ENCODE measurements around the gene STK32B.

Gene STK32B

GRCh38 chr4:5084911-5085475 lies 33.7 kb downstream of the STK32B start:
- Histone ChIP-seq H3K4me3 (ENCODE audit: low read depth in 1 of 2, low read length in 2 of 2) (no peak overlapping the region), H3K27ac (ENCODE audit: low read depth, low read length) (no peak overlapping the region), H3K9me3 (ENCODE audit: control insufficient read depth in 1 of 2, low read length in 2 of 2) (peaks cover 7 to 8% of the 10 kb centered on the region in 2 donors)

GRCh38 chr4:5086535-5086934 lies 35.3 kb downstream of the STK32B start:
- H3K4me1 ChIP-seq (ENCODE audit: control insufficient read depth in 1 of 2, insufficient read depth in 2 of 2, low read length in 2 of 2): no peaks in the 10 kb centered on the region
- peaks cover 7 to 8% of the 10 kb centered on the region in 2 donors for H3K9me3 ChIP-seq (ENCODE audit: control insufficient read depth in 1 of 2, low read length in 2 of 2)
- no peaks in the 10 kb centered on the region for H3K36me3 ChIP-seq (ENCODE audit: control insufficient read depth in 1 of 2, insufficient read depth in 2 of 2, low read length in 2 of 2)
- no peak overlapping the region for H3K27ac ChIP-seq (ENCODE audit: low read depth, low read length)
- no peak overlapping the region for H3K4me3 ChIP-seq (ENCODE audit: low read depth in 1 of 2, low read length in 2 of 2)
- H3K27me3 ChIP-seq (ENCODE audit: control insufficient read depth in 1 of 2, insufficient read depth in 2 of 2, low read length in 2 of 2): no peaks in the 10 kb centered on the region
- no peak overlapping the region for H3K9ac ChIP-seq (ENCODE audit: low read depth in 1 of 2, low read length in 2 of 2)

More at GRCh38 chr4:5084911-5085475, 33.7 kb downstream of the STK32B start:
- Histone ChIP-seq H3K27me3 (ENCODE audit: control insufficient read depth in 1 of 2, insufficient read depth in 2 of 2, low read length in 2 of 2) (no peaks in the 10 kb centered on the region), H3K36me3 (ENCODE audit: control insufficient read depth in 1 of 2, insufficient read depth in 2 of 2, low read length in 2 of 2) (no peaks in the 10 kb centered on the region), H3K9ac (ENCODE audit: low read depth in 1 of 2, low read length in 2 of 2) (no peak overlapping the region), H3K4me1 (ENCODE audit: control insufficient read depth in 1 of 2, insufficient read depth in 2 of 2, low read length in 2 of 2) (no peaks in the 10 kb centered on the region)

- Histone ChIP-seq H3K27me3 (ENCODE audit: control insufficient read depth in 1 of 2, insufficient read depth in 2 of 2, low read length in 2 of 2) (no peaks in the 10 kb centered on the region), H3K4me1 (ENCODE audit: control insufficient read depth in 1 of 2, insufficient read depth in 2 of 2, low read length in 2 of 2) (no peaks in the 10 kb centered on the region), H3K27ac (ENCODE audit: low read depth, low read length) (no peak overlapping the region), H3K4me3 (ENCODE audit: low read depth in 1 of 2, low read length in 2 of 2) (no peak overlapping the region), H3K9ac (ENCODE audit: low read depth in 1 of 2, low read length in 2 of 2) (no peak overlapping the region), H3K9me3 (ENCODE audit: control insufficient read depth in 1 of 2, low read length in 2 of 2) (peaks cover 0 to 4% of the 10 kb centered on the region in 2 donors), H3K36me3 (ENCODE audit: control insufficient read depth in 1 of 2, insufficient read depth in 2 of 2, low read length in 2 of 2) (no peaks in the 10 kb centered on the region)
Measured at GRCh38 chr4:5096261-5096660, 45.0 kb downstream of the STK32B start.

GRCh38 chr4:5098176-5098575 lies 46.9 kb downstream of the STK32B start:
- H3K4me3 ChIP-seq (ENCODE audit: low read depth in 1 of 2, low read length in 2 of 2): no peak overlapping the region
- no peaks in the 10 kb centered on the region for H3K27me3 ChIP-seq (ENCODE audit: control insufficient read depth in 1 of 2, insufficient read depth in 2 of 2, low read length in 2 of 2)
- H3K36me3 ChIP-seq (ENCODE audit: control insufficient read depth in 1 of 2, insufficient read depth in 2 of 2, low read length in 2 of 2): no peaks in the 10 kb centered on the region
- H3K9me3 ChIP-seq (ENCODE audit: control insufficient read depth in 1 of 2, low read length in 2 of 2): peaks cover 0 to 4% of the 10 kb centered on the region in 2 donors
- no peak overlapping the region for H3K27ac ChIP-seq (ENCODE audit: low read depth, low read length)
- no peak overlapping the region for H3K9ac ChIP-seq (ENCODE audit: low read depth in 1 of 2, low read length in 2 of 2)
- H3K4me1 ChIP-seq (ENCODE audit: control insufficient read depth in 1 of 2, insufficient read depth in 2 of 2, low read length in 2 of 2): no peaks in the 10 kb centered on the region

- no peak overlapping the region for H3K27ac ChIP-seq (ENCODE audit: low read depth, low read length)
- H3K36me3 ChIP-seq (ENCODE audit: control insufficient read depth in 1 of 2, insufficient read depth in 2 of 2, low read length in 2 of 2): no peaks in the 10 kb centered on the region
- no peaks in the 10 kb centered on the region for H3K4me1 ChIP-seq (ENCODE audit: control insufficient read depth in 1 of 2, insufficient read depth in 2 of 2, low read length in 2 of 2)
- H3K9me3 ChIP-seq (ENCODE audit: control insufficient read depth in 1 of 2, low read length in 2 of 2): peaks cover 0 to 4% of the 10 kb centered on the region in 2 donors
- H3K27me3 ChIP-seq (ENCODE audit: control insufficient read depth in 1 of 2, insufficient read depth in 2 of 2, low read length in 2 of 2): no peaks in the 10 kb centered on the region
- no peak overlapping the region for H3K9ac ChIP-seq (ENCODE audit: low read depth in 1 of 2, low read length in 2 of 2)
- no peak overlapping the region for H3K4me3 ChIP-seq (ENCODE audit: low read depth in 1 of 2, low read length in 2 of 2)
Measured at GRCh38 chr4:5100336-5100735, 49.1 kb downstream of the STK32B start.

GRCh38 chr4:5100986-5101385 lies 49.7 kb downstream of the STK32B start:
- Histone ChIP-seq H3K4me3 (ENCODE audit: low read depth in 1 of 2, low read length in 2 of 2) (no peak overlapping the region), H3K9ac (ENCODE audit: low read depth in 1 of 2, low read length in 2 of 2) (no peak overlapping the region), H3K27me3 (ENCODE audit: control insufficient read depth in 1 of 2, insufficient read depth in 2 of 2, low read length in 2 of 2) (no peaks in the 10 kb centered on the region), H3K27ac (ENCODE audit: low read depth, low read length) (no peak overlapping the region), H3K9me3 (ENCODE audit: control insufficient read depth in 1 of 2, low read length in 2 of 2) (peaks cover 0 to 4% of the 10 kb centered on the region in 2 donors), H3K4me1 (ENCODE audit: control insufficient read depth in 1 of 2, insufficient read depth in 2 of 2, low read length in 2 of 2) (no peaks in the 10 kb centered on the region), H3K36me3 (ENCODE audit: control insufficient read depth in 1 of 2, insufficient read depth in 2 of 2, low read length in 2 of 2) (no peaks in the 10 kb centered on the region)

- Histone ChIP-seq H3K9me3 (ENCODE audit: control insufficient read depth in 1 of 2, low read length in 2 of 2) (peaks cover 0 to 4% of the 10 kb centered on the region in 2 donors), H3K4me1 (ENCODE audit: control insufficient read depth in 1 of 2, insufficient read depth in 2 of 2, low read length in 2 of 2) (no peaks in the 10 kb centered on the region), H3K27me3 (ENCODE audit: control insufficient read depth in 1 of 2, insufficient read depth in 2 of 2, low read length in 2 of 2) (no peaks in the 10 kb centered on the region), H3K36me3 (ENCODE audit: control insufficient read depth in 1 of 2, insufficient read depth in 2 of 2, low read length in 2 of 2) (no peaks in the 10 kb centered on the region), H3K9ac (ENCODE audit: low read depth in 1 of 2, low read length in 2 of 2) (no peak overlapping the region), H3K27ac (ENCODE audit: low read depth, low read length) (no peak overlapping the region), H3K4me3 (ENCODE audit: low read depth in 1 of 2, low read length in 2 of 2) (no peak overlapping the region)
Measured at GRCh38 chr4:5101571-5101970, 50.3 kb downstream of the STK32B start.

- H3K27me3 ChIP-seq (ENCODE audit: control insufficient read depth in 1 of 2, insufficient read depth in 2 of 2, low read length in 2 of 2): no peaks in the 10 kb centered on the region
Measured at GRCh38 chr4:5110901-5111300, 59.6 kb downstream of the STK32B start.

GRCh38 chr4:5112333-5113095 lies 61.2 kb downstream of the STK32B start:
- no peak overlapping the region for H3K4me3 ChIP-seq (ENCODE audit: low read depth in 1 of 2, low read length in 2 of 2)
- H3K9ac ChIP-seq (ENCODE audit: low read depth in 1 of 2, low read length in 2 of 2): no peak overlapping the region
- no peaks in the 10 kb centered on the region for H3K36me3 ChIP-seq (ENCODE audit: control insufficient read depth in 1 of 2, insufficient read depth in 2 of 2, low read length in 2 of 2)
- no peak overlapping the region for H3K27ac ChIP-seq (ENCODE audit: low read depth, low read length)
- no peaks in the 10 kb centered on the region for H3K27me3 ChIP-seq (ENCODE audit: control insufficient read depth in 1 of 2, insufficient read depth in 2 of 2, low read length in 2 of 2)
- no peaks in the 10 kb centered on the region for H3K4me1 ChIP-seq (ENCODE audit: control insufficient read depth in 1 of 2, insufficient read depth in 2 of 2, low read length in 2 of 2)
- H3K9me3 ChIP-seq (ENCODE audit: control insufficient read depth in 1 of 2, low read length in 2 of 2): no peaks in the 10 kb centered on the region

More at GRCh38 chr4:5110901-5111300, 59.6 kb downstream of the STK32B start:
- H3K9ac ChIP-seq (ENCODE audit: low read depth in 1 of 2, low read length in 2 of 2): no peak overlapping the region
- no peaks in the 10 kb centered on the region for H3K36me3 ChIP-seq (ENCODE audit: control insufficient read depth in 1 of 2, insufficient read depth in 2 of 2, low read length in 2 of 2)
- H3K4me3 ChIP-seq (ENCODE audit: low read depth in 1 of 2, low read length in 2 of 2): no peak overlapping the region
- no peaks in the 10 kb centered on the region for H3K9me3 ChIP-seq (ENCODE audit: control insufficient read depth in 1 of 2, low read length in 2 of 2)
- no peaks in the 10 kb centered on the region for H3K4me1 ChIP-seq (ENCODE audit: control insufficient read depth in 1 of 2, insufficient read depth in 2 of 2, low read length in 2 of 2)
- no peak overlapping the region for H3K27ac ChIP-seq (ENCODE audit: low read depth, low read length)

GRCh38 chr4:5114950-5115349 lies 63.7 kb downstream of the STK32B start:
- Histone ChIP-seq H3K9ac (ENCODE audit: low read depth in 1 of 2, low read length in 2 of 2) (no peak overlapping the region), H3K27me3 (ENCODE audit: control insufficient read depth in 1 of 2, insufficient read depth in 2 of 2, low read length in 2 of 2) (no peaks in the 10 kb centered on the region), H3K36me3 (ENCODE audit: control insufficient read depth in 1 of 2, insufficient read depth in 2 of 2, low read length in 2 of 2) (no peaks in the 10 kb centered on the region), H3K9me3 (ENCODE audit: control insufficient read depth in 1 of 2, low read length in 2 of 2) (no peaks in the 10 kb centered on the region), H3K27ac (ENCODE audit: low read depth, low read length) (no peak overlapping the region), H3K4me3 (ENCODE audit: low read depth in 1 of 2, low read length in 2 of 2) (no peak overlapping the region), H3K4me1 (ENCODE audit: control insufficient read depth in 1 of 2, insufficient read depth in 2 of 2, low read length in 2 of 2) (no peaks in the 10 kb centered on the region)

Measured in duodenal mucosa (tissue), 2 donors.